GM12864 (cell line): ENCODE measurements around the gene RCL1.

ENCODE experiments used
- DNase-seq: peaks from one replicate; pipeline ENCODE4 v3.0.0-alpha.2; 2011; ENCODE audit warnings: low read depth
- H3K4me3 ChIP-seq: 2 replicates; pipeline ENCODE4 v1.5.1; 2011; ENCODE audit warnings: mild to moderate bottlenecking, low read depth, low read length, control low read depth
- CTCF ChIP-seq: IDR thresholded peaks from 2 replicates; pipeline ENCODE4 v1.5.1; 2011; ENCODE audit warnings: low read depth, mild to moderate bottlenecking, moderate library complexity, low read length, control low read depth, inconsistent platforms; ENCODE audit errors: missing control alignments

RCL1 gene

DNA sequence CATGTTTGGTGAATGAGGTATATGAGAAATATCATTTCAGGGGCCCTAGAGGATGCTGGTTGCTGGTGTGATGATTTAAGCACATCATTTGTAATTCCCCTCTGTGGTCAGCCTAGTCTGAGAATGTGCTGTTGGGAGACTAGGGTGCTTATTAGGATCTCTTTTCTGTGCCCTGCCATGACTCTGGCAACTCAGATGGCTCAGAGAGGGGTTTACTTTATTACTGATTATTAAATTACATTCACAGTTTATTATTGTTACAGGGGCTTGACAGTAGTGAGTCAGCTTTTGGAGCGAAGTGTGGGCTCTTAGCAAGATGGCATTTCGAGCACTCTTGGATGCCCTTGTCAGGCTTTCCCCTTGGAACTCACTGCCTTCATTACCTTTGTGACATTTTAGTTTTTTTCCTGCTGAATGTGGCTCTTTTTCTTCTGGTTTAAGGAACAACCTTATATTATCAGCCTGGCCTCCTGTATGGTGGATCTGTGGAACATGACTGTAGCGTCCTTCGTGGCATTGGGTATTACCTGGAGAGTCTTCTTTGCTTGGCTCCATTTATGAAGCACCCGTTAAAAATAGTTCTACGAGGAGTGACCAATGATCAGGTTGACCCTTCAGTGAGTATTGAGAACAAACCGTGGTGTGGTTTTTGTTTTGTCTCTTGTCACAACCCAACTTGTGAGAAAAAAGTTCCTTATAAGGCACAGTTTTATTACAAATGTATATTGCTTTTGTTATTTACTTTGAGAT is 33.8 kb downstream of the RCL1 start:
- TF ChIP-seq CTCF: no peak
- DNase-seq: no peak
- H3K4me3 ChIP-seq: no peak overlapping the region

GRCh38 chr9:4827224-4827623 is 34.5 kb downstream of the RCL1 start:
- no peak for TF ChIP-seq CTCF
- no peak for DNase-seq
- H3K4me3 ChIP-seq: no peak overlapping the region

- DNase-seq: no peak
- no peak for TF ChIP-seq CTCF
- no peak overlapping the region for H3K4me3 ChIP-seq
Observed at GRCh38 chr9:4828761-4829160, 36.0 kb downstream of the RCL1 start.

DNA sequence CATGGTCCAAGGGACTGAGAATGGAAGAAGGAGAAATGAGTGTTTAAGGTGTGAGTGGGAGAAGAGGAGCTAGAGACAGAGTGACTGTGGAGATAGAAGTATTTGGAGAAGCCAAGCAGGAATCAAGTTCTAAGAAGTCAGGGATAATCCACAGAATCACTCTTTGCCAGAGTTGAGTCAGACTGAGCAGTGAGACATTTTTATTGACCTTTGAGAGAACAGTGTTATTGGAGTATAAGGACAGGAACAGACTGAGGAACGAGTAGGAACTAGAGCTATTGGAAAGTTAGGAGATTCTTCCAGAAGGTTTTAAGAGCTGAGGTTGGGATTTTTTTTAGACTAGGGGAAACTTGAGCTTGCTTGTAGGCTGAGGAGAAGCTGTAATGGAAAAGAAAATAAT is 37.2 kb downstream of the RCL1 start:
- TF ChIP-seq CTCF: no peak
- no peak overlapping the region for H3K4me3 ChIP-seq
- no peak for DNase-seq

GRCh38 chr9:4830699-4831098 is 38.0 kb downstream of the RCL1 start:
- H3K4me3 ChIP-seq: no peak overlapping the region
- DNase-seq: no peak
- no peak for TF ChIP-seq CTCF

GRCh38 chr9:4831119-4831518 is 38.4 kb downstream of the RCL1 start:
- H3K4me3 ChIP-seq: no peak overlapping the region
- TF ChIP-seq CTCF: no peak
- no peak for DNase-seq

- TF ChIP-seq CTCF: no peak
- H3K4me3 ChIP-seq: no peak overlapping the region
- no peak for DNase-seq
Observed at GRCh38 chr9:4831944-4832343, 39.2 kb downstream of the RCL1 start.
